SK-N-SH treated with all-trans-retinoic acid at 6 μM for 48 hours (cell line): ENCODE data around the gene SORCS1.

Experiments used
- TCF4 ChIP-seq: fragments of 250-450 bp; sonication (Bioruptor Pico); IDR thresholded peaks from 2 replicates; pipeline ENCODE4 v1.8.0; 2021; ENCODE audit warnings: mild to moderate bottlenecking, moderate library complexity, borderline replicate concordance
- TOX ChIP-seq: fragments of 250-450 bp; sonication (Bioruptor Pico); IDR thresholded peaks from 2 replicates; pipeline ENCODE4 v1.8.0; 2021; ENCODE audit warnings: mild to moderate bottlenecking, moderate library complexity, borderline replicate concordance
- TF ChIP-seq, protein P1 (sequence below): fragments of 250-450 bp; sonication (Bioruptor Pico); IDR thresholded peaks from 2 replicates; pipeline ENCODE4 v1.5.0; 2020; ENCODE audit warnings: mild to moderate bottlenecking, moderate library complexity
- TF ChIP-seq, protein P2 (sequence below): fragments of 250-450 bp; sonication (Bioruptor Pico); IDR thresholded peaks from 2 replicates; pipeline ENCODE4 v1.5.1; 2021; ENCODE audit warnings: mild to moderate bottlenecking, moderate library complexity
- TF ChIP-seq, protein P3 (sequence below): fragments of 250-450 bp; sonication (Bioruptor Pico); IDR thresholded peaks from 2 replicates; pipeline ENCODE4 v1.8.0; 2020; ENCODE audit warnings: mild to moderate bottlenecking, moderate library complexity, borderline replicate concordance

DNA sequence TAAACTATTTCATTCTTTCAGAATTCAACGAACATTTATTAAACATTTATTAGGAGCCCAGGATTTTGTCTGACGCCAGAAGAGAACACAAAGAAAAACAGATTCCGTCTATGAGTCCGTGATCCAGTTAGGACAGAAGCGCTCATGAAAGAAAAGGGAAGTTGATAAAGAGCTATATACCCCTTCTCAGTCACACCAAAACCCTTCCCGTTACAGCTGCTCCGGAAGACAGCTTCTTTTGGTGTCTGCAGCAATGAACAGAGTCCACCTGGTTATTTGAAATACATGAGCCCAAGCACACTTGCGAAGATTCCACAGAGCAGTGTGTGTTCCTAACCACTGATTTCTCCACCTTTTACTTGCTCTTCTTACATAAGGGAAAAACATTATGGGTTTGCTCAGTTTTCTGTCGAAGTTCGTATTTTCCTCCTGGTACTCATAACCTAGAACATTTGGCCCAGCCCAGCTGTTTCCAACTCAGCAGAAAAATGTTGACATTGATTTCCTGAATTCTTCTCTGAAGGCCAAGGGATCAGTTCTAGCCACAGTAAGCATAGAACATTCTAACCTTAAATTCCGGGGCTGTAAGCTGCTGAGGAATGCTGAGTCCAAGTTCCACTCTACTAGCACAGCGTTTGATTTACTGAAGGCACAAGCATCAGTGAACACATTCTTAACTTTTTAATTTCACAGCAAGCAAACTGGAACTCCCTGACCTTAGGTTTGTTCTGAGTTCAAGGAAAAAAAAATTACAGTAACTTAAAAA is 206.5 kb downstream of the SORCS1 start:
- TF ChIP-seq, protein P1, sequence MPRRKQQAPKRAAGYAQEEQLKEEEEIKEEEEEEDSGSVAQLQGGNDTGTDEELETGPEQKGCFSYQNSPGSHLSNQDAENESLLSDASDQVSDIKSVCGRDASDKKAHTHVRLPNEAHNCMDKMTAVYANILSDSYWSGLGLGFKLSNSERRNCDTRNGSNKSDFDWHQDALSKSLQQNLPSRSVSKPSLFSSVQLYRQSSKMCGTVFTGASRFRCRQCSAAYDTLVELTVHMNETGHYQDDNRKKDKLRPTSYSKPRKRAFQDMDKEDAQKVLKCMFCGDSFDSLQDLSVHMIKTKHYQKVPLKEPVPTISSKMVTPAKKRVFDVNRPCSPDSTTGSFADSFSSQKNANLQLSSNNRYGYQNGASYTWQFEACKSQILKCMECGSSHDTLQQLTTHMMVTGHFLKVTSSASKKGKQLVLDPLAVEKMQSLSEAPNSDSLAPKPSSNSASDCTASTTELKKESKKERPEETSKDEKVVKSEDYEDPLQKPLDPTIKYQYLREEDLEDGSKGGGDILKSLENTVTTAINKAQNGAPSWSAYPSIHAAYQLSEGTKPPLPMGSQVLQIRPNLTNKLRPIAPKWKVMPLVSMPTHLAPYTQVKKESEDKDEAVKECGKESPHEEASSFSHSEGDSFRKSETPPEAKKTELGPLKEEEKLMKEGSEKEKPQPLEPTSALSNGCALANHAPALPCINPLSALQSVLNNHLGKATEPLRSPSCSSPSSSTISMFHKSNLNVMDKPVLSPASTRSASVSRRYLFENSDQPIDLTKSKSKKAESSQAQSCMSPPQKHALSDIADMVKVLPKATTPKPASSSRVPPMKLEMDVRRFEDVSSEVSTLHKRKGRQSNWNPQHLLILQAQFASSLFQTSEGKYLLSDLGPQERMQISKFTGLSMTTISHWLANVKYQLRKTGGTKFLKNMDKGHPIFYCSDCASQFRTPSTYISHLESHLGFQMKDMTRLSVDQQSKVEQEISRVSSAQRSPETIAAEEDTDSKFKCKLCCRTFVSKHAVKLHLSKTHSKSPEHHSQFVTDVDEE (CRISPR knock-in tag): no peak
- TF ChIP-seq, protein P2, sequence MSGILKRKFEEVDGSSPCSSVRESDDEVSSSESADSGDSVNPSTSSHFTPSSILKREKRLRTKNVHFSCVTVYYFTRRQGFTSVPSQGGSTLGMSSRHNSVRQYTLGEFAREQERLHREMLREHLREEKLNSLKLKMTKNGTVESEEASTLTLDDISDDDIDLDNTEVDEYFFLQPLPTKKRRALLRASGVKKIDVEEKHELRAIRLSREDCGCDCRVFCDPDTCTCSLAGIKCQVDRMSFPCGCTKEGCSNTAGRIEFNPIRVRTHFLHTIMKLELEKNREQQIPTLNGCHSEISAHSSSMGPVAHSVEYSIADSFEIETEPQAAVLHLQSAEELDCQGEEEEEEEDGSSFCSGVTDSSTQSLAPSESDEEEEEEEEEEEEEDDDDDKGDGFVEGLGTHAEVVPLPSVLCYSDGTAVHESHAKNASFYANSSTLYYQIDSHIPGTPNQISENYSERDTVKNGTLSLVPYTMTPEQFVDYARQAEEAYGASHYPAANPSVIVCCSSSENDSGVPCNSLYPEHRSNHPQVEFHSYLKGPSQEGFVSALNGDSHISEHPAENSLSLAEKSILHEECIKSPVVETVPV (CRISPR knock-in tag): no peak
- TF ChIP-seq TCF4 (CRISPR knock-in tag): no peak
- TF ChIP-seq, protein P3, sequence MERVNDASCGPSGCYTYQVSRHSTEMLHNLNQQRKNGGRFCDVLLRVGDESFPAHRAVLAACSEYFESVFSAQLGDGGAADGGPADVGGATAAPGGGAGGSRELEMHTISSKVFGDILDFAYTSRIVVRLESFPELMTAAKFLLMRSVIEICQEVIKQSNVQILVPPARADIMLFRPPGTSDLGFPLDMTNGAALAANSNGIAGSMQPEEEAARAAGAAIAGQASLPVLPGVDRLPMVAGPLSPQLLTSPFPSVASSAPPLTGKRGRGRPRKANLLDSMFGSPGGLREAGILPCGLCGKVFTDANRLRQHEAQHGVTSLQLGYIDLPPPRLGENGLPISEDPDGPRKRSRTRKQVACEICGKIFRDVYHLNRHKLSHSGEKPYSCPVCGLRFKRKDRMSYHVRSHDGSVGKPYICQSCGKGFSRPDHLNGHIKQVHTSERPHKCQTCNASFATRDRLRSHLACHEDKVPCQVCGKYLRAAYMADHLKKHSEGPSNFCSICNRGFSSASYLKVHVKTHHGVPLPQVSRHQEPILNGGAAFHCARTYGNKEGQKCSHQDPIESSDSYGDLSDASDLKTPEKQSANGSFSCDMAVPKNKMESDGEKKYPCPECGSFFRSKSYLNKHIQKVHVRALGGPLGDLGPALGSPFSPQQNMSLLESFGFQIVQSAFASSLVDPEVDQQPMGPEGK (CRISPR knock-in tag): no peak
- TF ChIP-seq TOX (CRISPR knock-in tag): no peak
